Measurements from ENCODE around the gene TPST1. TPM values are rescaled to one million over a fixed set of nuclear protein-coding genes. Genes with fewer than 3 reads are reported as not detected.
"Not testable (repeated sequence)": the region's sequence is repeated elsewhere in the genome, so short reads cannot be mapped to it uniquely, and the experiment has no call there.

The TPST1 gene
- total RNA-seq, 1 experiment from 2014 or later = 0.41 TPM

- no peak for DNase-seq (ENCODE audit: low spot score)
These were observed 174.5 kb downstream of the TPST1 start for GRCh38 chr7:66379542-66380160.

GRCh38 chr7:66380272-66380888, 175.2 kb downstream of the TPST1 start:
- no peak for DNase-seq (ENCODE audit: low spot score)

GRCh38 chr7:66382182-66382923, 177.2 kb downstream of the TPST1 start:
- not testable (repeated sequence) for DNase-seq (ENCODE audit: low spot score)

- not testable (repeated sequence) for DNase-seq (ENCODE audit: low spot score)
These were observed 180.2 kb downstream of the TPST1 start for GRCh38 chr7:66385191-66385905.

- not testable (repeated sequence) for DNase-seq (ENCODE audit: low spot score)
These were observed 190.0 kb downstream of the TPST1 start for GRCh38 chr7:66395128-66395571.

- DNase-seq (ENCODE audit: low spot score) = not testable (repeated sequence)
These were observed 190.9 kb downstream of the TPST1 start for GRCh38 chr7:66396052-66396451.

GRCh38 chr7:66398841-66399240, 193.7 kb downstream of the TPST1 start:
- not testable (repeated sequence) for DNase-seq (ENCODE audit: low spot score)

GRCh38 chr7:66399566-66399965, 194.4 kb downstream of the TPST1 start:
- DNase-seq (ENCODE audit: low spot score) = no peak

- no peak for DNase-seq (ENCODE audit: low spot score)
These were observed 195.3 kb downstream of the TPST1 start for GRCh38 chr7:66400400-66400799.

- DNase-seq (ENCODE audit: low spot score) = not testable (repeated sequence)
These were observed 196.0 kb downstream of the TPST1 start for GRCh38 chr7:66401126-66401525.

GRCh38 chr7:66401932-66402331, 196.8 kb downstream of the TPST1 start:
- not testable (repeated sequence) for DNase-seq (ENCODE audit: low spot score)

GRCh38 chr7:66403564-66403963, 198.4 kb downstream of the TPST1 start:
- no peak for DNase-seq (ENCODE audit: low spot score)

GRCh38 chr7:66409493-66409892, 204.4 kb downstream of the TPST1 start:
- no peak for DNase-seq (ENCODE audit: low spot score)

Small RNA genes lying within 50 kb of the gene (small RNA-seq; reads per million reads assigned to genes)
- not detected for gene RNU6-313P

Other genes with a start within 250 kb of the TPST1 start
- gene GUSB, start 223.1 kb upstream of the TPST1 start, total RNA-seq (2014; rRNA removed; shearing (Covaris generic)) = 67.0 and 84.3 TPM in 2 replicates
- gene ASL, start 129.5 kb upstream of the TPST1 start, total RNA-seq (2014; rRNA removed; shearing (Covaris generic)) = 173 TPM in 2 replicates
- 38.0 and 44.2 TPM in 2 replicates for gene CRCP, start 90.5 kb upstream of the TPST1 start, total RNA-seq (2014; rRNA removed; shearing (Covaris generic))